ENCODE data around the gene BAIAP3. TPM values are rescaled to one million over a fixed set of nuclear protein-coding genes. Genes with fewer than 3 reads are reported as not detected.

The BAIAP3 gene
- total RNA-seq, 2 experiments from 2014 or later: 0.31 to 0.34 TPM

GRCh38 chr16:1298406-1298805 is 35.0 kb upstream of the BAIAP3 start:
- ChIA-PET CTCF (interaction anchor here (0.7 kb wide), 1 partner anchor 65 kb away, joined by 3 read pairs; no protein-coding TSS in a partner anchor), POLR2A (no interaction called here)

GRCh38 chr16:1299012-1299867 is 34.2 kb upstream of the BAIAP3 start:
- ChIA-PET POLR2A (no interaction called here), CTCF (interaction anchor here (2.5 kb wide), 1 partner anchor 36 kb away, joined by 6 read pairs; no protein-coding TSS in a partner anchor)

GRCh38 chr16:1299868-1300203 is 33.6 kb upstream of the BAIAP3 start:
- ChIA-PET CTCF (interaction anchor here (2.5 kb wide), 1 partner anchor 35 kb away, joined by 6 read pairs; no protein-coding TSS in a partner anchor), POLR2A (no interaction called here)

- CTCF ChIA-PET: interaction anchor here (0.6 to 2.5 kb wide), 7 partner anchors 9 to 111 kb away, joined by 3 to 6 read pairs (median 3); partner anchors contain the start of gene UBE2I
- POLR2A ChIA-PET: no interaction called here
Observed at GRCh38 chr16:1300664-1301476, 32.6 kb upstream of the BAIAP3 start.

- ChIA-PET CTCF (interaction anchor here (0.6 to 2.5 kb wide), 8 partner anchors 8 to 111 kb away, joined by 3 to 6 read pairs (median 3); partner anchors contain the start of gene UBE2I), POLR2A (no interaction called here)
Observed at GRCh38 chr16:1301562-1301961, 31.9 kb upstream of the BAIAP3 start.

- CTCF ChIA-PET: no interaction called here
- POLR2A ChIA-PET: no interaction called here
Observed at GRCh38 chr16:1305823-1306222, 27.6 kb upstream of the BAIAP3 start.

- CTCF ChIA-PET: no interaction called here
- POLR2A ChIA-PET: no interaction called here
Observed at GRCh38 chr16:1306334-1306733, 27.1 kb upstream of the BAIAP3 start.

GRCh38 chr16:1308036-1308976 is 25.1 kb upstream of the BAIAP3 start:
- POLR2A ChIA-PET: interaction anchor here (1.2 kb wide), 1 partner anchor 35 kb away, joined by 3 read pairs; no protein-coding TSS in a partner anchor
- CTCF ChIA-PET: no interaction called here

GRCh38 chr16:1308977-1309885 is 24.2 kb upstream of the BAIAP3 start, which contains the start of gene UBE2I:
Gene UBE2I, plus strand, starts transcription at chr16:1309636. Its CDS starts 4,395 bp downstream, at chr16:1314031.
- ChIA-PET POLR2A (interaction anchor here (0.5 to 1.2 kb wide), 2 partner anchors 34 to 302 kb away, joined by 3 to 4 read pairs; partner anchors contain the start of gene IFT140), CTCF (interaction anchor here (1.0 kb wide), 1 partner anchor 8 kb away, joined by 3 read pairs; no protein-coding TSS in a partner anchor)

- POLR2A ChIA-PET: no interaction called here
- CTCF ChIA-PET: interaction anchor here (0.6 to 1.0 kb wide), 2 partner anchors 9 to 53 kb away, joined by 3 read pairs; no protein-coding TSS in a partner anchor
Observed at GRCh38 chr16:1309888-1310831, 23.3 kb upstream of the BAIAP3 start.

- CTCF ChIA-PET: interaction anchor here (0.6 kb wide), 1 partner anchor 53 kb away, joined by 3 read pairs; no protein-coding TSS in a partner anchor
- POLR2A ChIA-PET: no interaction called here
Observed at GRCh38 chr16:1310832-1311200, 22.6 kb upstream of the BAIAP3 start.

- CTCF ChIA-PET: no interaction called here
- POLR2A ChIA-PET: no interaction called here
Observed at GRCh38 chr16:1311212-1311737, 22.2 kb upstream of the BAIAP3 start.

- CTCF ChIA-PET: interaction anchor here (1.1 kb wide), 1 partner anchor 26 kb away, joined by 3 read pairs; no protein-coding TSS in a partner anchor
- POLR2A ChIA-PET: no interaction called here
Observed at GRCh38 chr16:1311738-1312466, 21.5 kb upstream of the BAIAP3 start.

GRCh38 chr16:1312467-1312816 is 21.0 kb upstream of the BAIAP3 start:
- ChIA-PET POLR2A (no interaction called here), CTCF (interaction anchor here (1.1 kb wide), 1 partner anchor 26 kb away, joined by 3 read pairs; no protein-coding TSS in a partner anchor)

- ChIA-PET CTCF (no interaction called here), POLR2A (interaction anchor here (0.6 to 0.7 kb wide), 2 partner anchors 392 to 596 kb away, joined by 4 to 8 read pairs; no protein-coding TSS in a partner anchor)
Observed at GRCh38 chr16:1312903-1313302, 20.5 kb upstream of the BAIAP3 start.

Measured in activated CD8-positive, alpha-beta memory T cell treated with anti-CD3 and anti-CD28 coated beads for 36 hours (primary cell).